NCI-H146 (cell line): ENCODE data around the gene ZER1.

ENCODE experiments used
- DNase-seq: peaks from one replicate; lab custom pipeline; 2025; lab: John Stamatoyannopoulos, UW

ZER1 gene

DNA sequence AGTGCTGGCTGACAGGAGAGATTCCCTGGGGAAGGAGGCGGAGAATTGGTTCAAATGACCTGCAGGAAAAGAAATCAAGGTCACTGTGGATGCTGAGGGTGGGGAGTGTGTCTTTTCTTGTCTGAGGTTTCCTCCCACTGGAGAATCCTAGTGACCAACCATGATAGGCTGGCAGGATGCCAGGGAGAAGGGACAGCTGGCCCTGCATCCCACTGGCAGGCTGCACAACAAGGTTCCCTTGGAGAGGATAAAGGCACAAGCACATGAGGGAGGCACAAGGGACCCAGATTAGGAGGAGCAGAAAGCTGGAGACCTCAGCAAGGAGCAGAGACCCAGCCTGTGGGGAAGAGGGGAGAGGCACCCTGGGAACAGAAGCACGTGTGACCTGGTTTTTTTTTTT is 36.4 kb downstream of the ZER1 start:
- no peak for DNase-seq

GRCh38 chr9:128733256-128733655 is 38.5 kb downstream of the ZER1 start:
- DNase-seq: peak; percentile 82

- DNase-seq: no peak
Measured at GRCh38 chr9:128732576-128732975, 39.2 kb downstream of the ZER1 start.

DNA sequence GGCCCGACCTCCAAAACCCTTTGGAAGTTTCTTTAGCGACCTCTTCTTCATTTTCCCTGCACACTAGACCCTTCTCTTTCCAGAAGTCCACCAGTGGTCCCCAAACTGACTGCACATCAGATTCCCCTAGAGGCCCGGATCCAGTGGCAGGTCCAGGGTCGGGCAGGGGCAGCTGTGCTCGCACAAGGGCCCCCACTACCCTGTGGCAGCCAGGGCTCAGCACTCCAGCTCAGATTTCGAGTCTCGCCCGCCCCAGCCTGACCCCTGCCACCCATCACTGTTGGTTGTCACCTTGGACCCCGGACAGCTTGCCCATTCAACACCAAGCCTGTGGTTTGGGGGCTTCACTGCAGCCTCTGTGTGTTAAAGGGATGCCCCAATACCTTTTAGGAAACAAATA is 40.0 kb downstream of the ZER1 start:
- no peak for DNase-seq

GRCh38 chr9:128731093-128731492 is 40.6 kb downstream of the ZER1 start:
- no peak for DNase-seq

- DNase-seq: no peak
Measured at GRCh38 chr9:128729766-128730517, 41.8 kb downstream of the ZER1 start.

DNA sequence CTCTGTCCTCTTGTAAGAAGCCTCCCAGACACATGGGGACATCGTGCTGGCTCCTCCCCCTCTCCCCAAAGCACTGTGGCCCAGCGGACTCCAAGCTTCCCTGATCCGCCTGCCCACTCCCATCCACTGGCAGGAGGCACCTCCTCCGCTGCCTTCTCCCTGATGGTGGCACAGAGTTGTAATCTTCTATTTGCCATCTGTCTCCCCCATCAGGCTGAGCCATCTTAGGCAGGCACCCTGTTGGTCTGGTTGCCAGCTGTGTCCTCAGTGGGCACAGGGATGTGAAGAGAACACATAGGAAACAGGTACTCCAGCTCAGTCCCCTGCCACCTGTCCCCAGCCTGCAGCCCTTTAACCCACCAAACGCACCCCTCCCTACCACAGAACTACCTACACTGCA is 42.4 kb downstream of the ZER1 start:
- DNase-seq: no peak

- DNase-seq: no peak
Measured at GRCh38 chr9:128728298-128728697, 43.4 kb downstream of the ZER1 start.

- no peak for DNase-seq
Measured at GRCh38 chr9:128727640-128728248, 44.0 kb downstream of the ZER1 start.

DNA sequence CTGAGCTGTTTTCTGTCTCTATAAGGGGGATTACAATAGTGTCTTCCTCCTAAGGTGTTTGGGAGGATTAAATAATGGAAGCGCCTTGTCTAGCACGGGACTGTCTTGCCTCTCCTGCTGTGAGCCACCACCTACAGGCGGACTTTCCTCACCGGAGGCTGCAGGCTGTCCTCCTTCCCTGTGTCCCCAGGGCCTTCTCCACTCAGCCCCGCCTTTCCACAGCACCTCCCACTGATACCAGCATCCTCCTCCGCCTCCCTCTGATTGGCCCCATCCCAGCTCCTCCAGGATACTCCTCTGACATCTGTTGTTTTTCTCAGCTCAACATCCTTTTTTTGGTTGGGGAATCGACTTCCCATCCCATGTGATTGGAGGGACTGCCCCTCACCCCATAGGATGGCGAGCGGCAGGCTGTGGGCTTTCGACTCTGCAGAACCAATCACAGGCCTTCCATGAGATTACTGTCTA is 46.9 kb downstream of the ZER1 start:
- DNase-seq: peak; percentile 80

DNA sequence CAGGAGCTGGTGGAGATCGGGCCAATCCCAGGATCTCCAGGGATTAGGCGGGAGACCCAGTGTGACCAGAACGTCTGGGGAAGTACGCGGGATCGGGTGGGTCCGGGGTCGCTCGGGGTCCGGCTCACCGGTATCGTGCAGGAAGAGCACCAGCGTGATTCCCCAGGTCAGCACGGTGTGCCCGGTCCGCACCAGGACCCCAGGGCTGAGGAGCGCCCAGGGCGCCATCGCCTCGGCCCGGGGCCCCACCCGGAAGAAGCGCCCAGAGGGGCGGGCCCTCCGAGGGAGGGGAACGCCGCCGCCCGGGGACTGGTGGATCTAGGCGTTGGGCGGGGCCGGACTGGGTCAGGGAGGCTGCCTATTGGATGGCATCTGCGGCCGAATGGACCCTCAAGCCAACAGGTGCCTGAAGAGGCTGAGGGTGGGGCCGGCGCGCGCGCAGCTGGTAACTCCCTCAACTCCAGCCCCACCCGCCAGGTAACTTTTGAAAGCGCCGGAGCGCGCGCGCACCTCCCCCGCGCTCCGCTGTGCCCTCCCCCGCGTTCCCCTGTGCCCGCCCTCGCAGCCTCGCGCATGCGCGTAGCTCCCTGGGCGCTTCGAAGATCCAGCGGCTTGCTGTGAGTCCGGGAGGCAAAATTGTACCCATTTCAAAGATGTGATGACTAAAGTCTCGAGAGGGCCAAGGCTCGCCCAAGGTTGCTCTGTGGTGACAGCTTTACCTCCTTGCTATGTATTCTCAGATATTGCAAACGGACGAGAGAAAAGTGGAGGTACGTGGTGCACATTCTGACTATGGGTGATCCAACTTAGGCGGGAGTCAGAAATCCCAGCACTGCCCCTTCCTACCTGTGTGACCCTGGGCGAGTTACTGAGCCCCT is 47.6 kb downstream of the ZER1 start, which contains the start of gene ZDHHC12:
Gene ZDHHC12 (minus strand): TSS at position 262 of the 878 bp plus-strand sequence. CDS start 34 bp downstream, at position 228.
- DNase-seq: peak; percentile 98

DNA sequence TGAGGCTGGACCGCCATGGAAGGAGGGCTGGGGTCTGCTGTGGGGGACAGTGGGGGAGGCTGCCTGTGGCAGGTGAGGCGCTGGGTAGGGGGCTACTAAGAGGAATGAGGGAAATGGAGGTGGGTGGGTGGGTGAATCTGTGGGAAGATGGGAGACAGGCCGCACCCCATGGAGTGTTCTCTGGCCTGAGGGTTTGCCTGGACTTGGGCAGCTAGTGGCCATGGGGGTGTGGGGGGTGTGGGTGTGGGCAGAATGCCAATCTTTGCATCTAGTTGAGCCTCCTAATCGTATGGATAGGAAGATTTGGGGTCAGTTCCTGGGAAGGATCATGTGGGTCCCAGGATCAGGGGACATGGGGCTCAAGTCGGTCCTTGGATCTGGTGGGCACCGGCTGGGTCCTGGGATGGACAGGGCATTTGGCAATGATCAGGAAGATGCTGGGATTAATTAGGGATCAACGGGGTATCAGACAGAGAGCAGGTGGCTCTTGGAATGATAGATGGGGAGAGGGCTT is 48.3 kb downstream of the ZER1 start:
- peak; percentile 23 for DNase-seq

GRCh38 chr9:128722380-128723351 is 49.1 kb downstream of the ZER1 start:
- DNase-seq: no peak

DNA sequence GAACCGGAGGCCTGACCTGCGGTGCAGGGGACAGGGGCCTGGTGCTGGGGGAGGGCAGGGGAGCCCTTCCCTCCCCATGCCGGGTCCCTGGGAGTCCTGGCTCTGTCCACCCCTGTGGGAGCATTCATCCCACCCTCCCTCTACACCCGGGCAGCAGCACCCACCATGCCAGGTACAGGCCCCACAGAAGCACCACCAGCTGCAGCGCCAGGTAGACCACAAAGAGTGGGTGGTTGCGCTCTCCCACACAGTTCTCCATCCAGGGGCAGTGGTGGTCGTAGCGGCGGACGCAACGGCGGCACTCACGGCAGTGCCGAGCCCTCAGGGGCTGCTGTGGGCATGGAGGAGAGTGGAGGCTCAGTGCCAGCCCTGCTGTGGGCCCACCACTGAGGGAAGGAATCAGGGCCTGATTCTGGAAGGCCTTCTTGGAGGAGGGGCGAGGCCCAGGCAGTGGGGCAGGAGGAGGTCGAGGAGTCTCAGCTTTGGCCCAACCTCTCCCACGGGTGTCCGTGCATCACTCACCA is 50.2 kb downstream of the ZER1 start:
- DNase-seq: no peak

DNA sequence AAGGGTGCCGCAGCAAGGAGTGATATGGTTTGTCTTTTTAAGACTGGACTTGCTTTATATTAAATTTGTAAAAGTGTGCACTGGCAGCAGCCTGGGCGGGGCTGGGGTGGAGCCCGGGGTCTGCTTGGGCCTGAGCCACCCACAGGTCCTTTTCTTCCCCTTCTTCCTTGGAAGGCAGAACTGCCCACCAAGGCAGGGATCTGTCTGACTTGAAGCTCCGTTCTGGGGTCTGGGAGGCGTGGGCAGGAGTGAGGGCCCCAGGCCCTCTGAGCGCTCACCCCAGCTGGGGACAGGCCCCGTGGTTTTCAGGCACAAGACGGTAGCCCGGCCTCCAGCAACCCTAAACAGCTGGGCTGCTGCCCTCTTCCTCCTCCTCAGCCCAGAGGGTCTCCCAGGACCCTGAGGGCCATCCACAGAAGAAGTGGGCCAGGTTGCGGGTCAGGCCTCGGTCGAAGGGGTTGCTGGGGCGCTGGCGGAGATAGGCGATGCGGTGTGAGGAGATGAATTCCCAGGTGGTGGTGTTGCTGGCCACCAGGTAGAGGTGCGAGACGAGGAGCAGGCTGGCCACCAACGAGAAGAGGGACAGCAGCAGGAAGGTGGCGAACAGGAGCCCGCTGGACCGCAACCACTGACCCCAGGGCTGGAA is 50.8 kb downstream of the ZER1 start:
- no peak for DNase-seq

DNA sequence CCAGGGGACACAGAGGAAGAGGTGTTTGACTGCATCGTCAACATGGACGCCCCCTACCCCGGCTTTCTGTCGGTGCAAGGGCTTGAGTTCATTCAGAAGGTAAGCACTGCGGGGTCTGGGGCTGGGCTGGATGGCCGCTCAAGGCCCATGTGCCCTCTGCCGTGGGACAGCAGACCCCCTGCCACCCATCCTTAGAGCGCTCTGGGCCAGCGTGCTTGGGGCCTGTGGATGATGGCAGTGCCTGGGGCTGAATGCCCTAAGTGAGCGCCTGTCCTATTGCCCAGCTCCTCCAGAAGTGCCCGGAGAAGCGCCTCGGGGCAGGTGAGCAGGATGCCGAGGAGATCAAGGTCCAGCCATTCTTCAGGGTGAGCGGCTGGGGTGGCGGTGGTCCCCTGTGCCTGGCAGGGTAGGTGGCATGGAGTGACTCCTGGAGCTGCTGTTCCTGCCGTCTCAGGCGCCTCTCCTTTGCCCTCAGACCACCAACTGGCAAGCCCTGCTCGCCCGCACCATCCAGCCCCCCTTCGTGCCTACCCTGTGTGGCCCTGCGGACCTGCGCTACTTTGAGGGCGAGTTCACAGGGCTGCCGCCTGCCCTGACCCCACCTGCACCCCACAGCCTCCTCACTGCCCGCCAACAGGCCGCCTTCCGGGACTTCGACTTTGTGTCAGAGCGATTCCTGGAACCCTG is 51.7 kb downstream of the ZER1 start:
- DNase-seq: no peak

DNA sequence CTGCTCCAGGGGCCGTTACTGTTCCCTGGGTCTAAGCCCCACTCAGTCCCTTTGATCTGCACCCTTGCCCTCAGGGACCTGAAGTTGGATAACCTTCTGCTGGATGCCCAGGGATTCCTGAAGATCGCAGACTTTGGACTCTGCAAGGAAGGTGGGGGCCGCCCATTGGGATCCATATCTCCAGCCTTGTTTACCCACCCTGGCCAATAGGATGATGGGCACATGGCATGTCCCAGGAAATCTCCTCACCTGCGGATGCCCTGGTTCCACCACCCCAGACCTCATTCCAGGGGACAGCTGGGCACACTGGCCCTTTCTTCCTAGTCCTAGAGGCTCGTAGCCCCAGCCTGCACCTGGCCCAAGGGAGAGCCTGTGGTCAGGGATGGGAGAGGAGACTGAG is 53.3 kb downstream of the ZER1 start:
- no peak for DNase-seq

DNA sequence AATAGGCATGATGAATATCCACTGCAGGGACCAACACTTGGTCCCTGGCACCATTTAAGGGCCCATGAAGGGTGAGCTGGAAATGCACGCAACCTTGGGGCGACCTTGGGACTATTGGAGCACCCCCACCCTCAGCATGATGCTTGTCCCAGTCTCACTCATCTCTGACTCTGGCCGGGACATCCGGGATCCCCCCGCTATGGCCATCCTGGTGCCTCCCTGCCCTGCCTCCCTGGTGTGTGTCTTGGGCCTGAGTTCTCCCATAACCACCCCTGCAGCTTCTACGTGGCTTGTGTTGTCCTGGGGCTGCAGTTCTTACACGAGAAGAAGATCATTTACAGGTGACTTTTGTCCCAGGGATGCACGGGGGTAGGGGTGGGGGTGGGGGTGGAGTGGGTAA is 53.7 kb downstream of the ZER1 start:
- no peak for DNase-seq

DNA sequence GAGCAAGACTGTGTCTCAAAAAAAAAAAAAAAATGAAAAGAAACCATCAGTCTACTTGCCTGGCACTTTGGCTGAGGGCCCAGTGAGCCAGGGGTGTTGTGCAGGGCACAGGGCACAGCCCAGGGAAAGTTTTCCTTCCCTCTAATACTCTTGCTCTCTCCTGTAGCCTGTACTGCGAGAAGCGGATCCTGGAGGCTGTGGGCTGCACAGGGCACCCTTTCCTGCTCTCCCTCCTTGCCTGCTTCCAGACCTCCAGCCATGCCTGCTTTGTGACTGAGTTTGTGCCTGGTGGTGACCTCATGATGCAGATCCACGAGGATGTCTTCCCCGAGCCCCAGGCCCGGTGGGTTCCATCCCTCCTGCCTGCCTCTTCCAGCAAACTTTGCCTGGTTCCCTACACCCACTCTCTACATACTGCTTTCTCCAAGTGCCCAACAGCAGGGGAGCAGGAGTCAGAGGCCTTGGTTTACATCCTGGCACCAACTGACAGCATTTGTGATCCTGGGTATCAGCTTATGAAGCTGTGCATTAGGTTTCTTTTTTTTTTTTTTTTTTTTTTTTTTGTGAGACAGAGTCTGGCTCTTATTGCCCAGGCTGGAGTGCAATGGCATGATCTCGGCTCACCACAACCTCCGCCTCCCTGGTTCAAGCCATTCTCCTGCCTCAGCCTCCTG is 55.0 kb downstream of the ZER1 start:
- DNase-seq: no peak
